HT-29 (cell line): ENCODE results near the gene ZIC3. TPM values are rescaled to one million over a fixed set of nuclear protein-coding genes. Genes with fewer than 3 reads are reported as not detected.
"Not testable (repeated sequence)": the region's sequence is repeated elsewhere in the genome, so short reads cannot be mapped to it uniquely, and the experiment has no call there.

ENCODE experiments used
- DNase-seq: peaks from one replicate; pipeline ENCODE4 v3.0.0-alpha.2; 2015; ENCODE audit warnings: low spot score
- total RNA-seq: library from RNA; depleted of rRNA; stranded (reverse); fragments of >200 nt; shearing (Covaris generic); gene quantifications from 2 replicates; pipeline ENCODE4 v1.2.3, GENCODE V29; 2014; rRNA removed

ZIC3 gene
- not detected in 2 replicates for total RNA-seq

DNA sequence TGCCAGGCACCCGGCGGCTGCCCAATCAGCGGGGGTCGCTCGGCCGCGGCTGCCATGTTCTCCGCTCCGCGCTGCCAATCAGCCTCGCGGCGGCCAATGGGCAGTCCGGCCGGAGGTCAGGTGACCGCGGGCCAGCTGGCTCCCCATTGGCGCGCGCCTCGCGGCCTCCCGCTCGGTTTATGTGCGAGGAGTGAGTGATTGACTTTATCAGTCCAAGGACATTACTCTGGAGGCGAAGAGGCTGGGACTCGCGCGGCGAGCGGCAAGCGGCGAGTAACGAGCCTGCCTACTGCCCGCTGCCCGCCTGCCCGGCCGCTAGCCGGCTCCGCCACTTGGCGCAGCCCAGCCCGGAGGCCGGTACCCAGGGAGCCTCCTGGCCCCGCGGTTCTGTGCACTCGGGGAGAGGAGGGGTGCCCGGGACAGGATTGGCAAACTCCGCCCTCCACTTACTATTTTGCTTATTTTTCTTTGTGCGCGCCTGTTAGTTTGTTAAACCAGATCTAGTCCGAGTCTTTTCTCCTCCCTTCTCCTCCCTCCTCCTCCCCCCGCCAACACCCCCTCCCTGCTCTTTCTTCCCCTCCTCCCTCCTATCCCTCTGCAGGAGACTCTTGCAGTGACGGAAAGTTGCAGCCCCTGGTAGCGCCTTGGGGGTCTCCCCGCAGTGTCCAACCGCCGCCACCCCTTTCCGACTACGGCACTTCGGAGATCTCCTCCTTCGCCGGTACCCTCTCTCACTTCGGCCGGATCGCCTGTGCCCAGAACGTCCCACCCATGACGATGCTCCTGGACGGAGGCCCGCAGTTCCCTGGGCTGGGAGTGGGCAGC is at the start of gene ZIC3:
TSS of gene ZIC3 (plus strand) at position 207 of the 825 bp plus-strand sequence. CDS start at position 772, 565 bp downstream.
- no peak for DNase-seq

DNA sequence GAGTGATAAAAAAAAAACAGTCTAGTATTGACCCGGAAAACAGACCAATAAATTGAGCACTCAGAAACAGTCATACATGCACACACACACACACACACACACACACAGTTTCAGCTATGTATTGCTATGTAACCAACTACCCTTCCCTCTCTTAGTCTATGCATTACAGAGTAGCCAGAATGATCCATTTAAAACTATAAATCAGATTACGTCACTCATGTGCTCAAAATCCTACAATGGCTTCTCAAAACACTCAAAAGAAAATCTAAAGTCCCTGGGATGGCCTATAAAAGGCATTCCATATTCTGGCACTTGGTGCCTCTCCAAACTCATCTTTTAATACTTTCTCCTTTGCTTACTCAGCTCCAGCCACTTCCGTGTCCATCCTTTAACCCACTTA is 46.5 kb upstream of the ZIC3 start:
- no peak for DNase-seq

DNA sequence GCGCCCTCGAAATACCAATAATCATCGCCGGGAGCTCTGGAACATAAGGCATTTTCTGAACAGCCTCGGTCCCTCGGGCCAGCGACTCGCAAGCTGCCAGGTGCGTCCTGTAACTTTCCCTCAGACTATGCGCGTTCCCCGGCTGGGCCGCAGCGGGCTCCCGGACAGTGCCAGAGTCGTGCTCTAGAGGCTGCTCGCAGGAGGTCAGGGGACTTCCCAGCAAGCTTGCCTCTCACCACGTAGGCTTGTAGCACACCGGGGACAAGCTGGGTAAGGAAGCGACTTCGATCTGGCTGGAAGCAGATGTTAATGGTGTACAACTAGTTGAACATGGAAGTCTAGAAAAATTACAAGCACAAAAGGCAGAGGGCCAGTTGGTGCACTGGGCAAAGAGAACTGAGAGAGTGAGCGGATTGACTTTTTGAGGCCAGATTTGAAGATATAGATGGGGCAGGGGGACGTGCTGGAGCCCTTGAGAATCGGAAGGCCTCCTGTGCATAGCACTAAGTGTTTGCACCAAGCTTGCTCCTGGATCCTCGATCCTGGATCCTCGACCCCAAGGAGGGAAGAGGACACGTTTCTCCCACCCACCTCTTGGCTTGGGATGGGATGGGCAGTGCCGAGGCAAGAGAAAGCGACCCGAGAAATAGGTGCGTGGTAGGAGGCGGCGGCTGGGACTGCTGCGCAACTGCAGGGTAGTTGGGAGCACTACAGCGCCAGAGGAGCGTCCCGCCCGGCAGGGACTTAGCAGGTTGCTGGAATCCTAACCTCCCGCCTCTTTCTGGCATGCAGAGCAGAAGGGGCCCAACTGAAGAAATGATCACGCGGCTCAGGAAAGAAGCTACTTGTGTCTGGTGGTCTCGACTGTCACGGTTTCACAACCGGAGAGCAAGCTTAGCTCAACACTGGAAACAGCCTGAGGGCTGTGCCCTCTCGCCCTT is 19.9 kb upstream of the ZIC3 start:
- DNase-seq = no peak

DNA sequence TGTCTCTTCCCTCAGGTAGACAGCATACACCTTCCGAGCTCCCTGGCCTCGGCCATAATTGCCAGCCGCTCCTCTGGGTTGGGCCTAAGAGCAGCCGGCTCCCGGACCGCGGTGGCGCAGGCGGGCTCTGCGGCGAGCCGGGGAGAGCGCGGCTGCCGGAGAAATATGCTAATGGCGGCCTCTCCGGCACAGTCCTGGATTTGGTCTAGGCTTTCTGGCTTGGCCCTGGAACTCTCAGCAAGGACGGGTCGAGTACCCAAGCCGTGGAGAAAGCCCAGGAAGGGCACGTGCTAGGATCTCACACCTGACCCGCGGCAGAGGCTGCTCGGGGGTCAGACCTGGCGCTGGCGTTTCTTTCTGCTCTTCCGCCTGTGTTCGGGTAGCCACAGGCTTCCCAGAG is 18.6 kb upstream of the ZIC3 start:
- DNase-seq = no peak

DNA sequence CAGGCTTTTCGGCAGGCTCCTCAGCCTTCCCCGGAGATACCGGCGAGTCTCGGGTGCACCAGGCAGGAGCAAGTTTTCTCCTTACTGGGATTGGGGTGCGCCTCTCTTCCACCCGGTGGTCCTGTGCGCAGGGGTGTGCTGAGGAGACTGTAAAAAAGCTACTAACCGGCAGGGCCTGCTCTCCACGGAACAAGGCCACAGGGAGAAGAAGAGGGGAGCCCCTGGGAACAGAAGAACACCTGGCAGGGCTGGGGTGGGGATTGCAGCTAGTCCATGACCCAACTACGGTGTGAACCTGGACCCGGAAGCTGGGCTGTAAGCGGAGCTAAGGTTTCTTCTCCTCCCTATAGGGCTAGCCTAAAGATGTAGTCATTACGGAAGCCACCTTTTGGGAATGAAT is 17.7 kb upstream of the ZIC3 start:
- DNase-seq = no peak

DNA sequence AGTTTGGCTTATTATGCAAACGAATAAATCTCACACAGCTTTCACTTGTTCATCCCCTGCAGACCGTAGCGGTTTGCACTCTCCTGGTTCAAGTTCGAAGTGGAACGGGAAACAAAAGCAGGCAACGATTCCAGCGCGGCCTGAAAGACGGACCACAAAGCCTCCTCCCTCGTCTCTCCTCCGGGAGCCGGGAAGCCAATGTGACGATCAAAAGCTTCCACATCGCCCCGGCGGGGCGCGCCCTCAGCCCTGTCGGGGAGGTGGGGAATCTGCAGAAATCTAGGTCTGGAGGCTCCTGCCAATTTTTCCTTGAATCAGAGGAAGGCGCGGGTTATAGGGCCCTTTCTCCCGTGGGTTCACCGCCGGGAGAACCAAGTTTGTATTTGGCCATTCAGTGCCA is 16.9 kb upstream of the ZIC3 start:
- DNase-seq = no peak

DNA sequence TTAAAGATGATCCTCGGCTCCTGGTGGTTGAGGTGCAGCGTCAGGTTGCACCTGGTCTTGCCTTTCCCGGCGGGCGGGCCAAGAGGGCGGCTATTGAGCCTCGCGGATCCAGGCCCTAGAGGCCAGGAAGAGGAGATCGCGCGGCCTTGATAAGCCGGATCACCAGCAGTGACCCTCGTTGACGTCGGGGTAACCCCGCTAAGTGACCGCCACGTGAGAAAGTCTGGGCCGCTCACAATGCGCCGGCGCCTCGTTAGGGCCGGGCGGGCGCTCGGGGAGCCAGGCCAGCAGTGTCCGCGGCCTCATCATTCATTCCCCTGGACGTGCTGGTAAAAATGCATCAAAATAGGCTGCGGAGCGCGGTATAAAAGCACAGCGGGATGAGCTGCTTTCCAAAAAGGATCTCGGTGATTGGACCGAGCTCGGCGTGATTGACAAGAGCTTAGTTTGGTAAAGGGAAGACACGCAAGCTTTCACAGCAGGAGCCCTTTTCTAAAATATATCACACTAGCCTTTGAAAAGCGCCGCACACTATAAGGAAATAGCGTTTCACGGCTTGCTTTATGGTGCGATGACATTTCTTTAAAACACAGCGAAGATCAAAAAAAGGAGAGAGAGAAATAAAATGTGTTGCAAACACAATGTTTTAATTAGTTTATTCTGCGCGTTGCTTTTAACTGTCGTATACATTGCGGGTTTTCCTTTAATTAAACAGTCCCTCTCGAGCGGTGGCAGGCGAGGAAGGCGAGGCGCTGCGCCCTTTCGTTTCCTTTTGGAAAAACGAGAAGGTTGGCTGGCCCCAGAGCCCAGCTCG is 15.9 kb upstream of the ZIC3 start:
- no peak for DNase-seq

DNA sequence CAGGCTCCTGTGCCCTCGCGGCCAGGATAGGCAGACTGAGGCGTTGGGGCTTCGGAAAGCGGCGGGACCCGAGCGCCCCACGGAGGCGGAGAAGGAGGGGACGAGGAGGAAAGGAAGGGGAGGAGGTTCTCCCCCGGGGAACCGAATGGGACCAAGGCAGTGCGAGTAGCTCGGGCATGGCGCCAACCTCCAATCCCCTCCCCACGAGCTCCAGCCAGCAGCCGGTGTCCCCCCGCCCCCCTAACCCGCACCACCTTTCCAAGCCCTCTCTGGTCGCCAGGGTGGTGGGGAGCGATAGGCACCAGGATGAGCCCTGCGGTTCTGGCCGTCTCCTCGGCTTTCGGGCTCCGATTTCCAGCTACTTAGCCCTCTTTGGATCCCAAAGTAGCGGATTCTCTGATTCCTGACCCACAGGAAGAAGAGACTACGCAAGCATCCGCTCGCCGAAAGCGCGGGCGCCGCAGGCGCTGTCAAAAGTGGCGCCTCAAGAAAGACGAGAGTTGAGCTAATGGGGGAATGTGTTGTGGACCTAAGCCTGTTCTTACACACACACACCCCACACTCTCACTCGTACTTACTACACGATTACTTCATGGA is 15.2 kb upstream of the ZIC3 start:
- DNase-seq = no peak

DNA sequence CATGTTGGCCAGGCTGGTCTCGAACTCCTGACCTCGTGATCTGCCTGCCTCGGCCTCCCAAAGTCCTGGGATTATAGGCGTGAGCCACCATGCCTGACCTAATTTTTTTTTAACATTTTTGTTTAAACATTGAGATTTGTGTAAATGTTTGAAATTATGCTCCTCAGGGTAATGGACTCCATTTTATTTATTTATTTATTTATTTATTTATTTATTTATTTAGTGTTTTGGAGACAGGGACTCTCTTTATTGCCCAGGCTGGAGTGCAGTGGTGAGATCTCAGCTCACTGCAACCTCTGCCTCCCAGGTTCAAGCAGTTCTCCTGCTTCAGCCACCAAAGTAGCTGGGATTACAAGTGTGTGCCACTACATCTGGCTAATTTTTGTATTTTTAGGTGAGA is 13.8 kb upstream of the ZIC3 start:
- not testable (repeated sequence) for DNase-seq

DNA sequence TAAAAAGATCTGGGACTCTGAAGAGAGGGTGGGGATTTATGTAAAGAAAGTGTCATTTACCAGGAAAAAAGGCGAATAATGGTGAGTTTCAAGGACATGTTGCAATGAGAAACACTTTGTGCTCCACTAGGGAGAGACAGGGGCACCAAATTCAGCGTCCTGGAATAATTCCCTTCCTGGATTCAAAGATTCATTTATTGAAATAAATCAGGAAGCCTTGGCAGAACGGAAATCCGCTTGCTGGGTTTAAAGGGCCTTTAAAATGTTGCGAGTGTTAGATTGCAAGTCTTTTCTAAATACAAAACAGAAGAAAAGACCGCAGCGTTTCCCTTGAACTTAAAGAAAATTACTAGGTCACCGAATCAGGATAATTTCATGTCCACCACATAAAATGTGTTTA is 3.8 kb upstream of the ZIC3 start:
- no peak for DNase-seq

DNA sequence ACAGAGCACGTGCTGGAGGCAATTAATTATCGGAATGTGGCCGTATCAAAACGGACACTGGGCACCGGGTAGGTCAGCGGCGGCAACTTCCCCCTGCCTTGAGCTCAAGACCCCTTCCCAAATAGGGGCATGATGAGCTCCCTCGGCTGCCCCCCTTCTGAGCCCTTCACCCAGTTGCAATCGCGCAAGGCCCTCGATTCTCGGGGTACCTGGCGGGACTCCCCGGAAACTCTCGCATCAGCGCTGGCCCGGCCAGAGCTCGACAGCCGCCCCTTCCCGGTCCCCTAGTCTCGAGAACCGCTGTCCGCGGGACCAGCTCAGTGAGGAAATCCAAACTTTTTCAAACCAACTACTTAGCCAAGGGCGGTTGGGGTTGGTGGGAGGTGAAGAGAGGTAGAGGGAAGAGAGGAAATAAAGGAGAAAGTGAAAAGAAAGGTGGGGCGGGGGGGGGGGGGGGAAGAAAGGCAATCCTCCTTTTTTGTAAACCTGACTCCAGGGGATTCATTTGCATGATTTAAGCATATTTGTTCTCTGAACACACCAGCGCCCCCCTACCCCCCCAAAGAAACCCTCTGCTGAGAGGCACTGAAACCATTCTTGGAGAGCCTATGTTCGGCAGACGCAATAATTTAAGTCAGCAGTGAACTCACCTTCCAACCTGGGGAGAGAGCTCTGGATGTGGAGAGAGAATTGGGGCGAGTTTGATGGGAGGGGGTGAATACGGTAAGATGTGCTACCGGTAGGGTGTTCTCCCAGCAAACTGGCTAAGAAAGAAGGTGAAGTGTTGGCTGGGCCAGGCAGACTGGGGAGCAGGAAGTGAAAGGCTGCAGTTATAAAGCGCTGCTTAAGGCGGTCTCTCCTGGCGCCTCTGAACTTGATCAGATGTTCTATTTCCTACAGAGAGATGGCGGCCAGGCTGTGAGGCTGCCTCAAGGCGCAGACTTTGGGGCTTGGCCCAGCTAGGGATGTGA is 2.0 kb upstream of the ZIC3 start:
- no peak for DNase-seq

DNA sequence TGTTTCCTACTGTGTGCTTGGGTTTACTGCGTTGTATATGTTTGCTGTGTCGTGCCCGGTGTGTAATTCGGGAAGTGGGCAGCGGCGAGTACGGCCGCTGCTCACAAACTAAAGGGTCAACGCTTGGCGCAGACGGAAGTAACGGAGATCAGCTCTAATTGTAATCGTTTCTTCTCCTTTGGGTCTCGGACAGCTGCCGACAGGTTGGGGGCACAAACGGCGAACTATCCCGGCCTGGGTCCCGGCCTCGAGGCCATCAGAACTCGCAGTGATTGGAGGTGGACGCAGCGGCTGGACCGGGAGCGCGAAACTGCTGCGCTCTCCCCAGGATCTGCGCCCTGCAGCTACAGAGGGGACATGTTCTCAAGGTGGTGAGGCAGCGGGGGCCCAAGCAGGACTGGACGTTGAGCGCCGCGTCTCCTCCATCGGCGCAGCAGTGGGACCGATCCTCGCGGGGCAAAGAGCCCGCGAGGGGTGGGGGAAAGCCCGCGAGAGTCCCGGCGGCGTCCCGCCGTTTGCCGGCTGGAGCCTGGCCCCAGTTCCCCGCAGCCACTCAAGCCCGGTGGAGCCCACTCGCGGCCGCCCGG is 516 bp upstream of the ZIC3 start:
- no peak for DNase-seq

DNA sequence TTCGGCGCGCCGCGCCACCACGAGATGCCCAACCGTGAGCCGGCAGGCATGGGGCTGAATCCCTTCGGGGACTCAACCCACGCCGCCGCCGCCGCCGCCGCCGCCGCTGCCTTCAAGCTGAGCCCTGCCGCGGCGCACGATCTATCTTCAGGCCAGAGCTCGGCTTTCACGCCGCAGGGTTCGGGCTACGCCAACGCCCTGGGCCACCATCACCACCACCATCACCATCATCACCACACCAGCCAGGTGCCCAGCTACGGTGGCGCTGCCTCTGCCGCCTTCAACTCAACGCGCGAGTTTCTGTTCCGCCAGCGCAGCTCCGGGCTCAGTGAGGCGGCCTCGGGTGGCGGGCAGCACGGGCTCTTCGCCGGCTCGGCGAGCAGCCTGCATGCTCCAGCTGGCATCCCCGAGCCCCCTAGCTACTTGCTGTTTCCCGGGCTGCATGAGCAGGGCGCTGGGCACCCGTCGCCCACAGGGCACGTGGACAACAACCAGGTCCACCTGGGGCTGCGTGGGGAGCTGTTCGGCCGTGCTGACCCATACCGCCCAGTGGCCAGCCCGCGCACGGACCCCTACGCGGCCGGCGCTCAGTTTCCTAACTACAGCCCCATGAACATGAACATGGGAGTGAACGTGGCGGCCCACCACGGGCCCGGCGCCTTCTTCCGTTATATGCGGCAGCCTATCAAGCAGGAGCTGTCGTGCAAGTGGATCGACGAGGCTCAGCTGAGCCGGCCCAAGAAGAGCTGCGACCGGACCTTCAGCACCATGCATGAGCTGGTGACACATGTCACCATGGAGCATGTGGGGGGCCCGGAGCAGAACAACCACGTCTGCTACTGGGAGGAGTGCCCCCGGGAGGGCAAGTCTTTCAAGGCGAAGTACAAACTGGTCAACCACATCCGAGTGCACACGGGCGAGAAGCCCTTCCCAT is 1.1 kb downstream of the ZIC3 start:
- DNase-seq = no peak

DNA sequence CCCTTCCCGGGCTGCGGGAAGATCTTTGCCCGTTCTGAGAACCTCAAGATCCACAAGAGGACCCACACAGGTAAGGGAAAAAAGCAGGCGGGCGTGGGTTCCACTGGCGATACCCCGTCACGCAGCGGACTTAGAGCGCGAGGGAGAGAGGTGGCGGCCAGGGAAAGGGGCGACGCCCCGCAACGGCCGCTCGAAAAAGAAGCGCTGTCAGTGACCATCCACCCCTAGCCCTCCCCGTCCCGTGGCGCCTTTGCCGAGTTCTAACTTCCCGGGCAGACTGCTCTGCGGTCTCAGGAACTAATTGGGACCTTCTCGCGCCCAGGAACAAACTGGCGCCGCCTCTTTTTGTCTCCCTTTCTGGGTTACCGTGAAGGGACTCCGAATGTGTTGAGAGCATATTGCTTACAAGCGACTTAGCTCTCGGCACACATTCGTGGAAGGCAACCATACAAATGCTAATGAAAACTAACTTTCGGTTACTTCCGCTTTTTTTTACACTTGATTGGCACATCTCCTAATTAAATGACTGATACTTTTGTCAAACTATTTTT is 1.8 kb downstream of the ZIC3 start:
- no peak for DNase-seq

DNA sequence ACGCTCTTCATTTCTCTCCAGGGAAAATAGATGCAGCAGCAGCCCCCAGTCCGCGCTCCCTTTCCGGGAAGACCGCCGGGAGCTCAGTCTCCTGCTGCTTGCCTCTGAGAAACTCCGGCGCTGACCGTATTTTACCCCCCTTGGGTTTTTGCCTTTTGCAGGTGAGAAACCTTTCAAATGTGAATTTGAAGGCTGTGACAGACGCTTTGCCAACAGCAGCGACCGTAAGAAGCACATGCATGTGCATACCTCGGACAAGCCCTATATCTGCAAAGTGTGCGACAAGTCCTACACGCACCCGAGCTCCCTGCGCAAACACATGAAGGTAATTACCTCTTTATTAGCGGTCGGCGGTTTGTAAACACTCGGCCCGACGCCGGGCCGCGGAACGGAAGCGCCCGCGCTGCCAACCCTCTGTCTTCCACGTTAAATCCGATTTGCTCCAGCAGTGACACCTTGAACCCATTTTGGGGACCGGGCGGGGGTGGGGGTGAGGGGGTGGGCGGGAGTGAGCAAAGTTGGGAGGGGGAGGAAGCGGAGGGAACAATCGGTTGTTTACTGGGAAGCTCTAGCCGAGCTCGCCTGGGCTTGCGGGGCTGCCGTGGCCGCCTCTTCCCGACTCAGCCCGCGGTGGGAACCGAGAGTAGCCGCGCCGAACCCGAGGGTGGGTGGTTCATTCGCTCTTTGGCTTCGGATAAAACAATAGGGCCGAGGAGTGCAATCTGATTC is 3.0 kb downstream of the ZIC3 start:
- no peak for DNase-seq

DNA sequence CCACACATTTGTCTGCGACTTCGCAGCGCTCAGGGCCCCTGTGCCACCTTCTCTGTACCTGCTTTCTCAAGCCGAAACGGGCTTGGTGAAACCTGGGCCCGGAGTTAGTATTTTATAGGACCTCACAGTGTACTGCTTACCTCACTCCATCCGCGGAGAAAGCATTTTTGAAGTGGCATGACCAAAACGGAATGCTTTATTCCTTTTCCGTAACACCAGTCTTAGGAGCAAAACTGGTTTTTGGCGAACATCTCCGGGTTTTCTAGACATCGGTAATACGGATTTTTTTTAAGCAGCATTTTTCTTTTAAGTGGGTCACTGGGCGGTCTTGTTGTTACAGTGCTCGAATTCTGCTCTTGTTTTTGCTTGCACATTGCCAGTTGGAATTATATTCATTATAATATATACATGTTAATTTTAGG is 3.6 kb downstream of the ZIC3 start:
- no peak for DNase-seq

DNA sequence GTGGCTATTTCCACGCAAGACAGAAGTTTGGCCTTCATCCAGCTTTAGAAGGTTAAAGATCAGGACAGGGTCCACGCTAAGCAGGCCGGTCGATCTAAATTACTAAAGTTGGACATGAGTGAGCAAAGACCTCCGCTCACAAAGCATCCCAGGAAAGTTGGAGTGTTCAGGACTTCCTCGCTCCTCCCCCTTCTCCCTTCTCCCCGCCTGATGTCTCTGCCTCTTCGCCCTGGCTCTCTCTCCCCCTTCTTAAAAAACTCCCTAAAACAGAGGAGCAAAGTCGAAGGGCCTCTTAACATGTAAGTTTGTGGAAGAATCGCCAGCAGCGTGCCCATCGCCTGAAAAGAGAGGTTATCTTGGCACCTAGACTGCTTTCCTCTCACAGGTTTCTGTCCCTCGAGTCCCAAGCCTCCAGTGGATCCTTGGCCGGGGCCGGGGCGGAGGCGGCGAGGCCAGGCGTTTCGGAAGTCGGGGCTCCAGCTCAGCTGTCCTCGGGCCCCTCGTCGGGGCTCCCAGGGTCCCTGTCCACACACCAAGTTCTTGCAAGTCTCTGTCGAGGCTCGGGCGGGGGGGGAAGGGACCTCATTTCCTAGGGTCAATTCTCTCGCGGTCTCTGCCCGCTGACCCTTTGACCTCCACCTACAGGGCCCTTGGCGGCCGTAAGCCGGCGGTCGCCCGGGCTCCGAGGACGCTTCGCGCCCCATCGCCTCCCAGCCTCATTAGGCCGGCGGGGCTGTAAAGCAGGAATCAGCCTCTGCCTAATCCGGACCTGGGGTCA is 7.6 kb downstream of the ZIC3 start:
- DNase-seq = no peak
